ENCODE results near the gene XIRP2. TPM values are rescaled to one million over a fixed set of nuclear protein-coding genes. Genes with fewer than 3 reads are reported as not detected.

Gene XIRP2
- total RNA-seq, 2 donors from 2014 or later = not detected

- no peak overlapping the region for H3K4me3 ChIP-seq
- H3K27me3 ChIP-seq = no peaks in the 10 kb centered on the region
- no peak overlapping the region for H3K27ac ChIP-seq
- DNase-seq = no peak
- no peaks in the 10 kb centered on the region for H3K36me3 ChIP-seq (replicated peaks in 1 of 2; ENCODE audit: insufficient read depth in 1 of 2, low read depth in 2 of 2)
- no peaks in the 10 kb centered on the region for H3K9me3 ChIP-seq
- intact Hi-C loops (cut with DNase I) = no loop called here
- H3K4me1 ChIP-seq = no peaks in the 10 kb centered on the region
- no peak for ATAC-seq
- TF ChIP-seq POLR2A (IDR thresholded peaks at IDR 0.05) (no peak), CTCF (IDR thresholded peaks at IDR 0.05) (no peak)
Measured at GRCh38 chr2:167048829-167049228, 160.5 kb downstream of the XIRP2 start.

DNA sequence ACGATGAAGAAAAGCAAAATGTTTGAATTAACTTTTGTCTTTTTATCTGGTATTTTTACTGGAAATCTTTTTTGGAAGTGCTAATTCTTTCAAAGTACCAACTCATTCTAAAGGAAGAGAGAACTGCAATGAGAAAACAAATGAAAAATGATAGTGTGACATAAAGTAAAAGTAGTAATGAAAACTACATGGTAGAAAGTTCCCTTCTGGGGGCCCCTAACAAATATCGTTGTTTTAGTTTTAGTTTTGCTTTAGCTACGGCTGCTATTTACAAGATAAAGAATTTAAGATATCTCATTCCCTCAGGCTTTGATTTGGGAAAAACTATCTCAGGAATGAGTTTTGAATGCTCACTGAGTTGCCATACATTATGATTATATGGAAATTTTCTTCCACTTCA, 161.4 kb downstream of the XIRP2 start:
- 69 to 71% methylated on average over 3 of the region's 3 CpGs for WGBS, 2 donors
- TF ChIP-seq CTCF (IDR thresholded peaks at IDR 0.05) (no peak), POLR2A (IDR thresholded peaks at IDR 0.05) (no peak)
- intact Hi-C loops (cut with DNase I) = no loop called here

DNA sequence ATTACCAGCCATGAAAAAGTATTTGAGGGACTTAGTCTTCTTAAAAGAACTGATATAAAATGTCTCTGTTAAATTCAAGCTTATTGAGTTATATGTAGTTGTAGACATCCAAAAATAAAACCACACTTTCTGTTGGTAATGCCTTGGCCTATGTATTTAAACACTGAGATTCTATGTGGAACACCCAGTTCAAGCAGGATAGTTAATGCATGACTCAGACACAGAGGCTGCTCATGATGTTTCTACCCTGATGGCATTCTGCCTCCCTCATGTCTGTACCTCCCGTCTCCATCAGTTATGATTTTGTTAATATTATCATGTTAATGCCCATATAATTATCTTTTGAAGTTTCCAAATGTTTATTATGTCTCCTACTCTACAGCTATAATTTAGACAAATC, 164.5 kb downstream of the XIRP2 start:
- no peaks in the 10 kb centered on the region for H3K4me1 ChIP-seq
- no peaks in the 10 kb centered on the region for H3K27me3 ChIP-seq
- no peaks in the 10 kb centered on the region for H3K9me3 ChIP-seq
- intact Hi-C loops (cut with DNase I) = no loop called here
- TF ChIP-seq POLR2A (IDR thresholded peaks at IDR 0.05) (no peak), CTCF (IDR thresholded peaks at IDR 0.05) (no peak)
- DNase-seq (no peak), ATAC-seq (no peak)
- no peak overlapping the region for H3K4me3 ChIP-seq
- no peak overlapping the region for H3K27ac ChIP-seq
- WGBS, 2 donors = 69 to 88% methylated on average over 1 of the region's 1 CpG
- H3K36me3 ChIP-seq (replicated peaks in 1 of 2; ENCODE audit: insufficient read depth in 1 of 2, low read depth in 2 of 2) = no peaks in the 10 kb centered on the region

More for the DNA sequence above, 161.4 kb downstream of the XIRP2 start:
- Histone ChIP-seq H3K4me1 (no peaks in the 10 kb centered on the region), H3K9me3 (no peaks in the 10 kb centered on the region), H3K27me3 (no peaks in the 10 kb centered on the region), H3K36me3 (replicated peaks in 1 of 2; ENCODE audit: insufficient read depth in 1 of 2, low read depth in 2 of 2) (no peaks in the 10 kb centered on the region), H3K4me3 (no peak overlapping the region), H3K27ac (no peak overlapping the region)
- ATAC-seq = no peak
- no peak for DNase-seq

DNA sequence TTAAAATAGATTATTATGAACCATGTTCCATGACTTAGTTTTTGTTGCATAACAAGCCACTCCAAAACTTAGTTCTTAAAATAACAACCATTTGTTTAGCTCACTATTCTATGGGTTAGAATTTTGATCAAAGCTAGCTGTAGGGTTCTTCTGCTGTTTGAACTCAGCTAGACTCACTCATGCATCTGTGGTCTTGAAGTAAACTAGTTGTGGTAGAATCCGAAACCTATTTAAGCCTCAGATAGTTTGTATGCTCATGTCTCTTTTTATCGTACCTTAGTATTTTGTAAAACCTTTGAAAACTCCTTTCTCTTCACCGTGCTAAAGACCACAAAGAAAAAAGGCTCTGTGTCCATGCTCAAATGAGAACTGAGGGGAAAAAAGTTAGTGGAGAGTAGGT, 166.6 kb downstream of the XIRP2 start:
- no peak overlapping the region for H3K27ac ChIP-seq
- no peaks in the 10 kb centered on the region for H3K27me3 ChIP-seq
- no peak for DNase-seq
- no peaks in the 10 kb centered on the region for H3K36me3 ChIP-seq (replicated peaks in 1 of 2; ENCODE audit: insufficient read depth in 1 of 2, low read depth in 2 of 2)
- no peak for TF ChIP-seq CTCF (IDR thresholded peaks at IDR 0.05)
- H3K4me1 ChIP-seq = no peaks in the 10 kb centered on the region
- no peak for ATAC-seq
- WGBS, 2 donors = 87 to 94% methylated on average over 3 of the region's 3 CpGs
- no peak overlapping the region for H3K4me3 ChIP-seq
- H3K9me3 ChIP-seq = no peaks in the 10 kb centered on the region
- intact Hi-C loops (cut with DNase I) = no loop called here

GRCh38 chr2:167057446-167057845, 169.2 kb downstream of the XIRP2 start:
- TF ChIP-seq POLR2A (IDR thresholded peaks at IDR 0.05) (no peak), CTCF (IDR thresholded peaks at IDR 0.05) (no peak)
- no peaks in the 10 kb centered on the region for H3K27me3 ChIP-seq
- H3K9me3 ChIP-seq = no peaks in the 10 kb centered on the region
- H3K36me3 ChIP-seq (replicated peaks in 1 of 2; ENCODE audit: insufficient read depth in 1 of 2, low read depth in 2 of 2) = no peaks in the 10 kb centered on the region
- WGBS, 2 donors = 89 to 93% methylated on average over 4 of the region's 4 CpGs
- intact Hi-C loops (cut with DNase I) = no loop called here
- no peak for ATAC-seq
- no peak overlapping the region for H3K4me3 ChIP-seq
- no peaks in the 10 kb centered on the region for H3K4me1 ChIP-seq
- no peak for DNase-seq
- H3K27ac ChIP-seq = no peak overlapping the region

All from body of pancreas (tissue), 4 donors.